CD4-positive, alpha-beta T cell treated with Interleukin-21 for 1 hour (primary cell): ENCODE data around the gene NR1H4.
A peak's percentile ranks its signal among the peaks of the same experiment; 100 is the strongest.
"Not testable (repeated sequence)": the region's sequence is repeated elsewhere in the genome, so short reads cannot be mapped to it uniquely, and the experiment has no call there.

Experiments used
- DNase-seq: peaks from one replicate; pipeline ENCODE4 v3.0.0-alpha.2; 2020

Gene NR1H4

DNA sequence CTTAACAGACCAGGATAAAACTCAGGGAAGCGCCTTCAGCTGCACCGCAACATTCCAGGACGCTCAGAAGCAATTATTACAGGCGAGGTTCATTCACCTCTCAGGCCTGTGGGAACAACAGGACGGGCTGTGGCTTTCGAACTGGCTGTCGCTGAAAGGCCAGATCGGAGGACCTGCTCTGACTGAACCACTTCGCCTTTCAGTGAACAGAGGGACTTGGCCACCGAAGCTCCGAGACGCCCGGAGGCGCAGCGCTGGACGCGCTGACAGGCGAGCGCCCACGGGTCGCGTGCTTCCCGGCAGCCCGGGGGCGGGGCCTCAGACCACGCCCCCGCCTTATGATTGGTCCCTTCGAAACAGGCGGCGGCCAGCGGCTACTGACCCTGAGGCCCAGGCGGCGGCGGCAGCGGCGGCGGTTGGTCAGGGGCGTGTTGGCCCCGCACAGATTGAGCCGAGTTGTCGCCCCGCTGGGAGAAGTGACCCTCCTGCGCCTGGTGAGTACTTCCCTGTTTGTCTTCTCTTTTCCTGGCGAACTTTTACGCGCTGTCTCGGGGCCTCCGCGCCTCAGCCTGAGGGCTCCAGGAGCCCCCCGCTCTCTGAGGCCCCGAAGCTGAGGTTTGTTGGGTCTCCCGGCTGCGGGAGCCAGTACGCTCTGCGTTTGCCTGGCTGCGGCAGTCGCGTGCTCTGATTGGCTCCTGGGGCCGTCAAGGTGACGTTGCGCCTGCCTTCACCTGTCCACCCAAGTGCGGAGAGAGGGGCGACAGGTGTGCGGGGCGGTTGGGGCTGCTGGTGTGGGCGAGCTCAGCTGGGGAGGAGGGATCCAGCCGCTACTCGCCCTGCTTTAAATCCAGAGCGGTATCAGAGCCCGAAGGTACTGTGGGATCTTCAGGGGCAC is 99.9 kb downstream of the NR1H4 start, which contains the start of gene GAS2L3:
TSS of gene GAS2L3 (plus strand) at position 393 of the 895 bp plus-strand sequence. CDS start 21,221 bp downstream, outside the sequence.
- peak; percentile 62 for DNase-seq

DNA sequence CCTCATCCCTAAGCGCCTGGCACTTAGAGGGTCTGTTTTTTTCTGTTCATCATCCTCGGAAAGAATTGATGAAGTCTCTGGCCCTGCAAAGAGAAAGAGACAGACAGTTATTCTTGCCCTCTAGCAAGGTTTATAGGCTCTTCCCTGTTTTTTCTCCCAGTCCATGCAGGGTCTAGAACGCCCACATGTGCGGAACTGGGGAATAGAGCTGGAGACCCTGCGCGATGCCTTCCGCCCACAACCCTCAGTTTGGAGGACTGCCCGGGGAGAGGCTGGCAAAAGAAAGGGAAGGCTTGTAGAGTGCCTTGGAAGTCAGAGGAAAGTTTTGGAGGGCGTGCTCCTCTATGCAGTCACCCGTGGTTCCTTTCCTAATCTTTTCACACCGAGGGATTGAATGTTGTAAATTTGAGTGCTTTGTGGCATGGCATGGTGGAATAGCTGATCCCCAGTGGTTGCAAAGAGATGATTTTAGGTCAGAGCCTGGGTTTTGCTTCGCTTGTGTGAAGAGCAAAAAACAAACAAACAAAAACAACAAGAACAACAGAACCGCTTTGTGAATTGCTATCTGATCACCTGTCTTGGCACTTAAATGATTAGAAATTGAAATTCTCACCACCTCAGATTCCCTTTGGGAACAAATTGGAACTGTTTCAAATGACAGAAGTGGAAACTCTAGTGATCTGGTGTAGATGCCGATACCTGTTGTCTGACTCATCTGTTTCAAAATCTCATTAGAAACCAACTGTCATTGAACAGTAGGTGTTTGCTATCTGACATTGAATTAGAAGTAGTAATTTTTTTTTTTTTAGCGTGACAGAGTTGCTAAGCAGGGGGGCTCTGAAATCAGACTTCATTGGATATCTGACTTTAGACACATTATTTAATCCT is 100.8 kb downstream of the NR1H4 start:
- no peak for DNase-seq

DNA sequence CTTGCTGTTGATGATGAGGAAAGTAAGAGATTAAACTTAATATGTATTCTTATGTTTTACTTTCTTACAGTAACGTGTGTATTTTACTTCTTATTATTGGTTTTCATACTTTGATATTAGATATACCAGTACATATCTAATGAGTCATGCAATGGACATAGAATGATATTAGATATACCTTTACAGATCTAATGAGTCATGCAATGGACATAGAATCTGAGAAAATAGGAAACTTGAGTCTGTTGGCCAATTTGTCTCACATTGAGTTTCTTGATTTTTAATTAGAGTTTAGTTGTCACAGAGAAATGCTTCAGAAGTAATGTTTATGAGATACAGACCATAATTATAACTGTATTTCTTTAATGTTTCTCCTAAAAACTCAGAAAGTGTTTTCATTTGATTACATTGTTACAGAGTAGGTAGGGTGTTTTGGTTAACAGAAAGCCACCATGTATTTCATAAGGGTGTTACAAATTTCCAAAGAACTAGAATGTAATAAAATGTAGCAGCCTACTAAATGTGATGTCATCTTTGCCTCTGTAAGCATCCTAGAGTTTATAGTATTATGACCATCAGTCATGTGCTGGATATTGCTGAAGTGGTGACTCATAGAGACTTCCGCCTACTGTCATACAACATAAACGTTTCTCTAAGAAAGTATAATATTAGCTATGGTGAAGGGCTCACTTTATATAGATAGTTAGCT is 102.8 kb downstream of the NR1H4 start:
- no peak for DNase-seq

DNA sequence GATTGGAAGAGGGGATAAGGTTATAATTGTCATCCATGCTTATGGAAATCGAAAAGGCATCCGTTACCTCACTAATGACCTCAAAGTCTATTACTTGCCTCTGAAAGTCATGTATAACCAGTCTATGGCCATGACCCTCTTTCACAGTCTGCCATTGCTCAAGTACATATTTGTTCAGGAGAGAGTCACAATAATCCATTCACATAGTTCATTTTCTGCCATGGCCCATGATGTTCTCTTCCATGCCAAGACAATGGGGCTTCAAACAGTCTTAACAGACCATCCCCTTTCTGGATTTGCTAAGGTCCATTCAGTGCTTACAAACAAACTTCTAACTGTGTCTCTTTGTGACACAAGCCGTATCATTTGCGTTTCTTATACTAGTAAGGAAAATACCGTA is 105.3 kb downstream of the NR1H4 start:
- no peak for DNase-seq

DNA sequence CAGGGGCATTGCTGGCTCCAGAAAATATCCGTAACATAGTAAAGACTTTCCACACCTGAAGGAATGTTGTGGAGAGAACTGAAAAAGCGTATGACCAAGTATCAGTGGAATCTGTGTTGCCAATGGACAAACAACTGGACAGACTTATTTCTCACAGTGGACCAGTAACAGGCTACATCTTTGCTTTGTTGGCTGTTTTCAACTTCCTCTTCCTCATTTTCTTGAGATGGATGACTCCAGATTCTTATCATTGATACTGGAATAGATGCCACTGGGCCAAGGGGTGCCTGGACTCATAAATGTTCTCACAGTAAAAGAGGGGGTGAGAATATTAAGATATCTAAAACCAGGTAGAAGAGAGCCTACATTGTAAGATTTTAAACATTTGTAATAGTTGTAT is 106.2 kb downstream of the NR1H4 start:
- DNase-seq, result no peak

DNA sequence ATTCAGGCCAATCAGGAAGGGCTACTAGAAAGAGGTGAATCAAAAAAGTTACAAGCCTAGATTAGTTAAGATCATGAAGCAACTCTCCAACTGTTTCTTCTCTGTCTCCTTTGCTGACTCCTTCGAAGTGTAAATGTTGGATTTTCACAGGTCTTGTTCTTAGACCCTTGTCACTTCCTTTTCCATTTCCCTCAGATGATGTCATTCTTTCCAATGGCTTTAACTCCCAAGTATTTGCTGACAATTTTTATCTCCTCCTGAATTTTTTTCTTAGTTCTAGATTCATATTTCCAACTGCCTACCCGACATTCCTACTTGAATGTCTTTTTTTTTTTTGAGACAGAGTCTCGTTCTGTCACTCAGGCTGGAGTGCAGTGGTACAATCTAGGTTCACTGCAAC is 110.6 kb downstream of the NR1H4 start:
- DNase-seq, result no peak

DNA sequence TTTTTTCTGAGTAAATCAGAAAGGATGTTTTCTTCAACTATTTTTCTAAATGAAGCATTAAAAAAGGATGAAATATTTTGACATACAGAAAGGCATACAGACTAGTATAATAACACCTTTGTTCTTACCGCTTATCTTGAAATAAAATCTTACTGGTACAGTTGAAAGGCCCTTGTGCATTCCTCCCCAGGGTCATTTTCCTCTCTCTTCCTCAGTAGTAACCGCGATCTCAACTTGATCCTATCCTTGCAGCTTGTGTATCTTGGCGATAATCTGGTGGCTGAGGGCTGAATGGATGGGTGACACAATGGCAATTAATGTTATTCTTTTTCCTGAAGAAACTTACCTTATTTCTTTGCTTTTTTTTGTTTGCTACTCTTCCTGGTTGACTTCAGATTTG is 118.3 kb downstream of the NR1H4 start:
- no peak for DNase-seq

DNA sequence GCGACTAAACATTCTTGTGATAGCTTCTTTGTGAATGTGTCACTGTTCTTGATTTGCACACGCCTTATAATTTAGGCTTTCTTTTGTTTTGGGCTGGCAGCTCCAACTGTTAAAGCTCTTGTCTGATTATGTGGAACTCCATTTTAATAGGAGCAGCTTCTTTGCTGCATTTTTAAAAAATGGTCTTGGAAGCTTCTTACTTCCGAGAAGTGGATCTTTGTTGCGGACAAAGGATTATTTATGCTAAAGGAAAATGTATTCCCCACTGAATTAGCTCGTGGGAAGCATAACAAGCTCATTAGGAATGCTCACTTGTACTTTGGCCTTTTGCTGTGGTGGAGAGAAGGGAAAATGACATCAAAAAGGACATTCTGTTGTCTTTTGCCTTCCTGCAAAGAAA is 119.8 kb downstream of the NR1H4 start:
- DNase-seq, result no peak

DNA sequence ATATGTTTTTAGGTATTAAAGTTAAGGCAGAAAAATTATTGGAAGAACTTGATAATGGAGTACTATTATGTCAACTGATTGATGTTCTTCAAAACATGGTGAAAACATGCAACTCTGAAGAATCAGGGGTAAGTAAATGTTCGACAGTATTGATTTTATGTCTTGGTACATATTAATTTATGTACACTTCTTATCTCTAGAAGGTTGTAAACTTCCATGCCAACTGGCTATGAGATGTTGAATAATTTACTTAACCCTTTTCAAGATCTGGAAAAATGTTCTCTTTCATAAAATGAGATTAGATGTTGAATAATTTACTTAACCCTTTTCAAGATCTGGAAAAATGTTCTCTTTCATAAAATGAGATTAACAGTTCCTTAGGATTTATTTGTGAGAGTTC is 128.0 kb downstream of the NR1H4 start:
- DNase-seq, result no peak

DNA sequence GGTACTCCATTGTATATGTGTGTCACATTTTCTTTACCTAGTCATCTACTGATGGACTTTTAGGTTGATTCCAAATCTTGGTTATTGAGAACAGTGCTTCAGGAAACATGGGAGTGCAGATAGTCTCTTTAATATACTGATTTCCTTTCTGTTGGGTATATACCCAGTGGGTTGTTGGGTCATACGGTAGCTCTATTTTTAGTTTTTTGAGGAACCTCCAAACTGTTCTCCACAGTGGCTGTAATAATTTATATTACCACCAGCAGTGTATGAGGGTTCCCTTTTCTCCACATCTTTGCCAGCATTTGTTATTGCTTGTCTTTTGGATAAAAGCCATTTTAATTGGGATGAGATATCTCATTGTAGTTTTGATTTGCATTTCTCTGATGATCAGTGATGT is 129.3 kb downstream of the NR1H4 start:
- DNase-seq, result not testable (repeated sequence)

DNA sequence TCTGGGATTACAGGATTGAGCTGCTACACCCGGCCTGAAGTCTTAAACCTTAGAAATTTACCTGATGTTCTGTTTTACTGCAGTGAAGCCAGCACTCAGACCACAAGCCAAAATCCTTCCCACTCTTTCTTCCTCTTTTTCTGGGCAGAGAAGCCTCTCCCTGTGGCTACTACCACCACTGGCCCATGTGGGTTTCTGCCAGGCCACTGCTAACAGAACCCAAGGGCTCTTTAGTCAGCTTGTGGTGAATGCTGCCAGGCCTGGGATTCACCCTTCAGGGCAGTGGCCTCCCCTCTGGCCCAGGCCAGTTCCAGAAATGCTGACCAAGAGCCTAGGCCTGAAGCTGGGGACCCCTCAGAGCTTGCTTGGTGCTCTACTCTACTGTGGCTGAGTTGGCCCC is 135.1 kb downstream of the NR1H4 start:
- no peak for DNase-seq

DNA sequence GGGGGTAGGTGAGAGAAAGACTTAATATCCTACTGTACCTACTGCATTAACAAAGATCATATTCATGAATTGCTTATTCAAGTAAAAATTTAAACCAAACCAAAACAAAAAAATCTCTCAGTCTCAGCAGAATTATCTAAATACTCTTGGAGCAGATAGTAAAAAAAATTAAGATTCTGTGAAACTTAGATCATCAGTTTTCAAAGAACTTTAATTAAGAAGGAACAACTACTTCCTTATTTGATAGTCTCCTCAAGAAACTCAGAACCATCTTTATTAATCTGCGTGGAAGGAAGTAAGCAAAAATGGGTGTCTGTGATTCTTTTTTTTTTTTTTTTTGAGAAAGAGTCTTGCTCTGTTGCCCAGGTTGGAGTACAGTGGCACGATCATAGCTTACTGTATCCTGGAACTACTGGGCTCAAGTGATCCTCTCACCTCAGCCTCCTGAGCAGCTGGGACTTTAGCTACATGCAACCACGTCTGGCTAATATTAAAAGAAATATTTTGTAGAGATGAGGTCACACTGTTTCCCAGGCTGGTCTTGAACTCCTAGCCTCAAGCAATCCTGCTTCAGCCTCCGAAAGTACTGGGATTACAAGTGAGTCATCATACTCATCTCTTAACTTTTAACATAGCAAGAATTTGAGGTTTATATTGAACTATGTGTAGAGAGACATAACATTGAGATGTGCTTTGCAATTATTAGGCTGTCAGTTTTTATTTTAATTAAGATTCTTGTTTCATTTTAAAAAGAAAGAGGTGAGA is 137.2 kb downstream of the NR1H4 start:
- DNase-seq, result no peak

DNA sequence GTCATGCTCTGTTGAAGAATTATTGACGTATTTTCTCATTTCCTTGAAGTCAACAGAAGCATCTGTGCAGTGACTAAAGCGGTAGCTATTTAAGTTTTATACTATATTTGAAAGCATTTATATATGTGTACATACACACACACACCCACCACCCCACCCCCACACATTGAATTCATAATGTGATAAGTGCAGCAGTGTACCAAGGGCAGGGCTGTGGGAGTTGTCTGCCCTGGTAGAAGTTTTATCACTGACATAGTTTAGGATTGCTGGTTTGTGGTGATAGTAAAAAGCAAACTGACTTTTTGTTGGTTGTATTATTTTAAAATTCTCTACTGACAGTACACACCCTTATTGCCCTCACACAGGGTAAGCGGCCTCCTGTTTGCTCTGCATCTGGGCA is 138.9 kb downstream of the NR1H4 start:
- DNase-seq, result no peak
